Progenitor cell of endocrine pancreas (in vitro differentiated cells): ENCODE data around the gene CAMP. TPM values are rescaled to one million over a fixed set of nuclear protein-coding genes. Genes with fewer than 3 reads are reported as not detected.
A peak's percentile ranks its signal among the peaks of the same experiment; 100 is the strongest.
"Not testable (repeated sequence)": the region's sequence is repeated elsewhere in the genome, so short reads cannot be mapped to it uniquely, and the experiment has no call there.

Experiments
- DNase-seq: peaks from one replicate; pipeline ENCODE4 v3.0.0; 2021; ENCODE audit warnings: low spot score; ENCODE audit not compliant: unreplicated experiment
- H3K27ac Mint-ChIP-seq: 2 replicates; pipeline ENCODE4 v1.8.0; 2021; ENCODE audit warnings: mild to moderate bottlenecking, moderate library complexity, mixed read lengths
- H3K27me3 Mint-ChIP-seq: 2 replicates; pipeline ENCODE4 v1.8.0; 2021; ENCODE audit warnings: mixed read lengths
- H3K36me3 Mint-ChIP-seq: 2 replicates; pipeline ENCODE4 v1.8.0; 2022; ENCODE audit warnings: mixed read lengths; ENCODE audit not compliant: insufficient read depth
- H3K4me1 Mint-ChIP-seq: 2 replicates; pipeline ENCODE4 v1.8.0; 2021; ENCODE audit warnings: low read depth, mixed read lengths
- H3K4me3 Mint-ChIP-seq: 2 replicates; pipeline ENCODE4 v1.8.0; 2021; ENCODE audit warnings: low read depth, mild to moderate bottlenecking, moderate library complexity, mixed read lengths
- H3K9me3 Mint-ChIP-seq: 2 replicates; pipeline ENCODE4 v1.8.0; 2021; ENCODE audit warnings: low read depth, mixed read lengths
- CTCF ChIP-seq: fragments of 200-600 bp; sonication (generic); IDR thresholded peaks from one replicate; pipeline ENCODE4 v1.5.0; 2021; ENCODE audit warnings: antibody characterized with exemption, mild to moderate bottlenecking; ENCODE audit not compliant: unreplicated experiment
- total RNA-seq: library from RNA; stranded (reverse); gene quantifications from 2 replicates; pipeline ENCODE4 v1.2.1, GENCODE V29; 2021

The CAMP gene
- total RNA-seq, 1 donor from 2014 or later, result not detected

DNA sequence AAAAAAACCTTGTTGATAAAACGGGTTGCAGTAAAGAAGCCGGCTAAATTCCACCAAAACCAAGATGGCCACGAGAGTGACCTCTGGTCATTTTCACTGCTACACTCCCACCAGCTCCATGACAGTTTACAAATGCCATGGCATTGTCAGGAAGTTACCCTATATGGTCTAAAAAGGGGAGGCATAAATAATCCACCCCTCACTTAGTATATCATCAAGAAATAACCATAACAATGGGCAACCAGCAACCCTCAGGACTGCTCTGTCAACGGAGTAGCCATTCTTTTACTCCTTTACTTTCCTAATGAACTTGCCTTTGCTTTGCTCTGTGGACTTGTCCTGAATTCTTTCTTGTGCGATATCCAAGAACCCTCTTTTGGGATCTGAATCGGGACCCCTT is 20.7 kb upstream of the CAMP start:
- no peaks in the 10 kb centered on the region for H3K4me1 Mint-ChIP-seq
- DNase-seq, result no peak
- no peaks in the 10 kb centered on the region for H3K27me3 Mint-ChIP-seq
- no peaks in the 10 kb centered on the region for H3K36me3 Mint-ChIP-seq
- no peak overlapping the region for H3K4me3 Mint-ChIP-seq
- H3K27ac Mint-ChIP-seq, result no peak overlapping the region
- TF ChIP-seq CTCF, result no peak
- no peaks in the 10 kb centered on the region for H3K9me3 Mint-ChIP-seq

DNA sequence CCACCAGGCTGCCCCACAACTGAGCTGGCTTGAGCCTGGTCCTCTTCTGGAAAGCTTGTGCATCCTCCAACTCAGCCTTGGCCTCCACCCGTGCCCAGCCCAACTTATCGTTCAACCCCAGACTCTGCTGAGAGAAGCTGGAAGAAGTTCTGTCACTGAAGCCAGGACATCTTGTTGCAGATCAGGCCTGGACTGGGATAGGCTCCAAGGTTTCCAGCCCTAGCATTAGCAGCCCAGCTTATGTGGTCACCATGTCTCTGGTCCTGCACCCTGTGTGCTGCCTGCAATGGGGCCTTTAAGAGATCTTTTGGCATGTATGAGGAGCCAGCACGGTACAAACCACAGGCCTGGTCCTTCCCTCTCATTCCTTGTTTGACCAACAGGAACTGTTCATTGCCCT is 15.2 kb upstream of the CAMP start:
- DNase-seq, result no peak
- no peak for TF ChIP-seq CTCF
- Mint-ChIP-seq H3K27me3 (no peaks in the 10 kb centered on the region), H3K36me3 (peaks cover 4% of the 10 kb centered on the region), H3K4me3 (no peak overlapping the region), H3K9me3 (peaks cover 4% of the 10 kb centered on the region), H3K27ac (no peak overlapping the region), H3K4me1 (no peaks in the 10 kb centered on the region)

GRCh38 chr3:48209445-48209844 is 13.8 kb upstream of the CAMP start:
- no peak overlapping the region for H3K27ac Mint-ChIP-seq
- no peaks in the 10 kb centered on the region for H3K4me1 Mint-ChIP-seq
- no peak overlapping the region for H3K4me3 Mint-ChIP-seq
- no peak for TF ChIP-seq CTCF
- peaks cover 4% of the 10 kb centered on the region for H3K36me3 Mint-ChIP-seq
- peaks cover 4% of the 10 kb centered on the region for H3K9me3 Mint-ChIP-seq
- no peaks in the 10 kb centered on the region for H3K27me3 Mint-ChIP-seq
- DNase-seq, result no peak

DNA sequence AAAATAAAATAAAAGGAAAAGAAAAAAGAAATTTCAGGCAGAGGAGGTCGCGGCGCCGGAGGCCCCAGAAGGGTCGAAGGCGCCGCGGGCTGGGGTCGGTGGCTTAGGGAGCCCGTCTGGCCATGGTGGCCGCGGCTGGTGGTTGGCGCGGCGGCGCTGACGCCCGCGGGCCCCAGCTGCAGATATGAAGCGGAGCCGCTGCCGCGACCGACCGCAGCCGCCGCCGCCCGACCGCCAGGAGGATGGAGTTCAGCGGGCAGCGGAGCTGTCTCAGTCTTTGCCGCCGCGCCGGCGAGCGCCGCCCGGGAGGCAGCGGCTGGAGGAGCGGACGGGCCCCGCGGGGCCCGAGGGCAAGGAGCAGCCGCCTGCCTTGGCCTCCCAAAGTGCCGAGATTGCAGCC is 12.8 kb upstream of the CAMP start:
- H3K4me1 Mint-ChIP-seq, H3K36me3 Mint-ChIP-seq, H3K27me3 Mint-ChIP-seq, H3K4me3 Mint-ChIP-seq, H3K9me3 Mint-ChIP-seq, DNase-seq: not testable (repeated sequence)
- H3K27ac Mint-ChIP-seq, result peak overlapping the region; percentile 82

DNA sequence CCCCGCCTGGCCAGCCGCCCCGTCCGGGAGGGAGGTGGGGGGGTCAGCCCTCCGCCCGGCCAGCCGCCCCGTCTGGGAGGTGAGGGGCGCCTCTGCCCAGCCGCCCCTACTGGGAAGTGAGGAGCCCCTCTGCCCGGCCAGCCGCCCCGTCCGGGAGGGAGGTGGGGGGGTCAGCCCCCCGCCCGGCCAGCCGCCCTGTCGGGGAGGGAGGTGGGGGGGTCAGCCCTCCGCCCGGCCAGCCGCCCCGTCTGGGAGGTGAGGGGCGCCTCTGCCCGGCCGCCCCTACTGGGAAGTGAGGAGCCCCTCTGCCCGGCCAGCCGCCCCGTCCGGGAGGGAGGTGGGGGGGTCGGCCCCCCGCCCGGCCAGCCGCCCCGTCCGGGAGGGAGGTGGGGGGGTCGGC is 11.5 kb upstream of the CAMP start:
- H3K27me3 Mint-ChIP-seq, H3K9me3 Mint-ChIP-seq, H3K36me3 Mint-ChIP-seq, H3K4me3 Mint-ChIP-seq, DNase-seq, H3K27ac Mint-ChIP-seq, H3K4me1 Mint-ChIP-seq: not testable (repeated sequence)

GRCh38 chr3:48214225-48214624 is 9.1 kb upstream of the CAMP start:
- no peak for DNase-seq
- Mint-ChIP-seq H3K4me1 (no peaks in the 10 kb centered on the region), H3K36me3 (peaks cover 4% of the 10 kb centered on the region), H3K27me3 (peaks cover 3% of the 10 kb centered on the region), H3K9me3 (peaks cover 4% of the 10 kb centered on the region), H3K4me3 (no peak overlapping the region), H3K27ac (no peak overlapping the region)
- no peak for TF ChIP-seq CTCF
